ES-I3 (cell line): Measurements from ENCODE around the gene KRT82.

Source experiments
- H3K36me3 ChIP-seq: 2 replicates; pipeline ENCODE4 v1.6.1; 2013; ENCODE audit warnings: mild to moderate bottlenecking, low read length, control low read depth, moderate library complexity; ENCODE audit not compliant: insufficient read depth
- H3K4me1 ChIP-seq: 2 replicates; pipeline ENCODE4 v1.6.1; 2013; ENCODE audit warnings: mild to moderate bottlenecking, control low read depth, low read length; ENCODE audit not compliant: insufficient read depth
- H3K9ac ChIP-seq: 2 replicates; pipeline ENCODE4 v1.6.1; 2013; ENCODE audit warnings: low read depth, mild to moderate bottlenecking, low read length, moderate library complexity
- H3K9me3 ChIP-seq: 2 replicates; pipeline ENCODE4 v1.6.1; 2013; ENCODE audit warnings: mild to moderate bottlenecking, low read length, moderate library complexity; ENCODE audit not compliant: control insufficient read depth, insufficient read depth

KRT82 gene

GRCh38 chr12:52359621-52360061, 46.5 kb downstream of the KRT82 start:
- H3K9ac ChIP-seq = no peak overlapping the region
- no peaks in the 10 kb centered on the region for H3K4me1 ChIP-seq
- H3K36me3 ChIP-seq = no peaks in the 10 kb centered on the region
- H3K9me3 ChIP-seq = no peaks in the 10 kb centered on the region

GRCh38 chr12:52358575-52359350, 47.4 kb downstream of the KRT82 start:
- no peak overlapping the region for H3K9ac ChIP-seq
- H3K9me3 ChIP-seq = no peaks in the 10 kb centered on the region
- no peaks in the 10 kb centered on the region for H3K4me1 ChIP-seq

GRCh38 chr12:52356762-52357580, 49.2 kb downstream of the KRT82 start:
- no peaks in the 10 kb centered on the region for H3K4me1 ChIP-seq
- H3K36me3 ChIP-seq = no peaks in the 10 kb centered on the region
- no peak overlapping the region for H3K9ac ChIP-seq
- no peaks in the 10 kb centered on the region for H3K9me3 ChIP-seq

More at GRCh38 chr12:52358575-52359350, 47.4 kb downstream of the KRT82 start:
- no peaks in the 10 kb centered on the region for H3K36me3 ChIP-seq

GRCh38 chr12:52356031-52356761, 49.9 kb downstream of the KRT82 start:
- no peaks in the 10 kb centered on the region for H3K4me1 ChIP-seq

GRCh38 chr12:52355176-52355575, 51.0 kb downstream of the KRT82 start:
- no peaks in the 10 kb centered on the region for H3K36me3 ChIP-seq

More at GRCh38 chr12:52356031-52356761, 49.9 kb downstream of the KRT82 start:
- Histone ChIP-seq H3K36me3 (no peaks in the 10 kb centered on the region), H3K9me3 (no peaks in the 10 kb centered on the region), H3K9ac (no peak overlapping the region)

GRCh38 chr12:52354200-52354599, 51.9 kb downstream of the KRT82 start:
- H3K9ac ChIP-seq = no peak overlapping the region
- no peaks in the 10 kb centered on the region for H3K9me3 ChIP-seq
- no peaks in the 10 kb centered on the region for H3K4me1 ChIP-seq
- no peaks in the 10 kb centered on the region for H3K36me3 ChIP-seq

More at GRCh38 chr12:52355176-52355575, 51.0 kb downstream of the KRT82 start:
- Histone ChIP-seq H3K4me1 (no peaks in the 10 kb centered on the region), H3K9ac (no peak overlapping the region), H3K9me3 (no peaks in the 10 kb centered on the region)

GRCh38 chr12:52353766-52354165, 52.4 kb downstream of the KRT82 start:
- no peaks in the 10 kb centered on the region for H3K4me1 ChIP-seq
- no peak overlapping the region for H3K9ac ChIP-seq
- H3K36me3 ChIP-seq = no peaks in the 10 kb centered on the region
- H3K9me3 ChIP-seq = no peaks in the 10 kb centered on the region

GRCh38 chr12:52352951-52353350, 53.2 kb downstream of the KRT82 start:
- Histone ChIP-seq H3K9me3 (no peaks in the 10 kb centered on the region), H3K9ac (no peak overlapping the region), H3K4me1 (no peaks in the 10 kb centered on the region), H3K36me3 (no peaks in the 10 kb centered on the region)

- Histone ChIP-seq H3K36me3 (no peaks in the 10 kb centered on the region), H3K9me3 (no peaks in the 10 kb centered on the region), H3K9ac (no peak overlapping the region), H3K4me1 (no peaks in the 10 kb centered on the region)
Observed at GRCh38 chr12:52351196-52352059, 54.7 kb downstream of the KRT82 start.

GRCh38 chr12:52350786-52351185, 55.3 kb downstream of the KRT82 start:
- H3K9ac ChIP-seq = no peak overlapping the region
- no peaks in the 10 kb centered on the region for H3K4me1 ChIP-seq
- no peaks in the 10 kb centered on the region for H3K9me3 ChIP-seq
- H3K36me3 ChIP-seq = no peaks in the 10 kb centered on the region

GRCh38 chr12:52350021-52350620, 56.0 kb downstream of the KRT82 start:
- Histone ChIP-seq H3K9me3 (no peaks in the 10 kb centered on the region), H3K36me3 (no peaks in the 10 kb centered on the region), H3K4me1 (no peaks in the 10 kb centered on the region), H3K9ac (no peak overlapping the region)

- H3K9me3 ChIP-seq = no peaks in the 10 kb centered on the region
Observed at GRCh38 chr12:52349196-52349595, 56.9 kb downstream of the KRT82 start.

More at GRCh38 chr12:52349196-52349595, 56.9 kb downstream of the KRT82 start:
- no peaks in the 10 kb centered on the region for H3K4me1 ChIP-seq
- no peaks in the 10 kb centered on the region for H3K36me3 ChIP-seq
- no peak overlapping the region for H3K9ac ChIP-seq
